Panc1 (cell line): ENCODE results near the gene IL22RA1.

Experiments
- POLR2AphosphoS5 ChIP-seq: IDR thresholded peaks from 2 replicates; pipeline ENCODE4 v1.6.1; 2012; ENCODE audit warnings: mild to moderate bottlenecking, low read depth, low read length, moderate library complexity
- TCF7L2 ChIP-seq: IDR thresholded peaks from 2 replicates; pipeline ENCODE4 v1.6.1; 2011; ENCODE audit warnings: mild to moderate bottlenecking, low read depth, low read length, inconsistent platforms
- TF ChIP-seq, protein P1 (sequence below), 2 experiments: IDR thresholded peaks; 2 replicates each; pipeline ENCODE4 v1.6.1; 2011 to 2012; ENCODE audit warnings: low read depth in 2 of 2, control low read depth in 1 of 2, low read length in 1 of 2, mild to moderate bottlenecking in 1 of 2, moderate library complexity in 1 of 2; ENCODE audit not compliant: insufficient read depth in 1 of 2
- TF ChIP-seq, protein P2 (sequence below): fragments of 450-650 bp; IDR thresholded peaks from 2 replicates; pipeline ENCODE4 v1.5.1; 2017; ENCODE audit warnings: mild to moderate bottlenecking

DNA sequence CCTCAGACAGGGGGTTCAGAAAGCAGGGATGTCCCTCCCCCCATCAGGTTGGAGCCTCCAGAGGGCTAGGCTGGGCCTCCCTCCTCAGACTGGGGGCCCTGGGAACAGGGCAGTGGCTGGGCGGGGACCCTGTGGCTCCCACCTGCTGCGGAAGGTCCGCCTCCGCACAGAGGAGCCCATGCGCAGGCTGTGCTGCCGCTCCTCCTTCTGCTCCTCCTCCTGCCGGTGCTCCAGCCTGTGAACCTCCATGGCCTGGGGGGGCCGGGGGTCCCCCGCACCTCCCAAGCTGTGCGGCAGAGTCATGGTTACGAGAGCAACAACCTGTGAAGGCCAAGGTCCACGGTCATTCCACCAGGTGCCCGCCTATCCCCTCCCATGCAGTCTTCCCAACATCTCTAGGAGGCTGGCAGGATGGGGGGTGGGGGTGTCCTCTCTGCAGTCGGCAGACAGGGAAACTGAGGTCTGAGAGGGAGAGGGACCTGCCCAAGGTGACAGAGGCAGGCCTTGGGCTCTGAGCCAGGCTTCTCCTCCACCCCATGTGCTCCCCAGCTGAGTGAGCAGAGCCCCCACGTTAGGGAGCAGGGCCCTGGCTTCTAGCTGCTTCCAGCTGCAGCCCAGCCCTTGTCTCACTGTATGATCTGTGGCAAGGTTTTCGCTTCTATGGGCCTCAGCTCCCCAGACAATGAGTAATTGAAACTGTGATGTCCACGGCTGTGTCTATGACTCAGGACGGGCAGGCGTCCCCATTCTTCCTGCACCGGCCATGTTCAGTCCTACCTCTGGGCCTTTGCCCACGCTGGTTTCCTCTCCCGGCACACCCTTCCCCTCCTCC is 34.4 kb downstream of the IL22RA1 start:
- TF ChIP-seq, protein P1, sequence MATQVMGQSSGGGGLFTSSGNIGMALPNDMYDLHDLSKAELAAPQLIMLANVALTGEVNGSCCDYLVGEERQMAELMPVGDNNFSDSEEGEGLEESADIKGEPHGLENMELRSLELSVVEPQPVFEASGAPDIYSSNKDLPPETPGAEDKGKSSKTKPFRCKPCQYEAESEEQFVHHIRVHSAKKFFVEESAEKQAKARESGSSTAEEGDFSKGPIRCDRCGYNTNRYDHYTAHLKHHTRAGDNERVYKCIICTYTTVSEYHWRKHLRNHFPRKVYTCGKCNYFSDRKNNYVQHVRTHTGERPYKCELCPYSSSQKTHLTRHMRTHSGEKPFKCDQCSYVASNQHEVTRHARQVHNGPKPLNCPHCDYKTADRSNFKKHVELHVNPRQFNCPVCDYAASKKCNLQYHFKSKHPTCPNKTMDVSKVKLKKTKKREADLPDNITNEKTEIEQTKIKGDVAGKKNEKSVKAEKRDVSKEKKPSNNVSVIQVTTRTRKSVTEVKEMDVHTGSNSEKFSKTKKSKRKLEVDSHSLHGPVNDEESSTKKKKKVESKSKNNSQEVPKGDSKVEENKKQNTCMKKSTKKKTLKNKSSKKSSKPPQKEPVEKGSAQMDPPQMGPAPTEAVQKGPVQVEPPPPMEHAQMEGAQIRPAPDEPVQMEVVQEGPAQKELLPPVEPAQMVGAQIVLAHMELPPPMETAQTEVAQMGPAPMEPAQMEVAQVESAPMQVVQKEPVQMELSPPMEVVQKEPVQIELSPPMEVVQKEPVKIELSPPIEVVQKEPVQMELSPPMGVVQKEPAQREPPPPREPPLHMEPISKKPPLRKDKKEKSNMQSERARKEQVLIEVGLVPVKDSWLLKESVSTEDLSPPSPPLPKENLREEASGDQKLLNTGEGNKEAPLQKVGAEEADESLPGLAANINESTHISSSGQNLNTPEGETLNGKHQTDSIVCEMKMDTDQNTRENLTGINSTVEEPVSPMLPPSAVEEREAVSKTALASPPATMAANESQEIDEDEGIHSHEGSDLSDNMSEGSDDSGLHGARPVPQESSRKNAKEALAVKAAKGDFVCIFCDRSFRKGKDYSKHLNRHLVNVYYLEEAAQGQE (IDR thresholded peaks at IDR 0.05; ENCODE audit: insufficient read depth in 1 of 2, low read depth in 2 of 2, low read length in 1 of 2), result no peak
- TF ChIP-seq, protein P2, sequence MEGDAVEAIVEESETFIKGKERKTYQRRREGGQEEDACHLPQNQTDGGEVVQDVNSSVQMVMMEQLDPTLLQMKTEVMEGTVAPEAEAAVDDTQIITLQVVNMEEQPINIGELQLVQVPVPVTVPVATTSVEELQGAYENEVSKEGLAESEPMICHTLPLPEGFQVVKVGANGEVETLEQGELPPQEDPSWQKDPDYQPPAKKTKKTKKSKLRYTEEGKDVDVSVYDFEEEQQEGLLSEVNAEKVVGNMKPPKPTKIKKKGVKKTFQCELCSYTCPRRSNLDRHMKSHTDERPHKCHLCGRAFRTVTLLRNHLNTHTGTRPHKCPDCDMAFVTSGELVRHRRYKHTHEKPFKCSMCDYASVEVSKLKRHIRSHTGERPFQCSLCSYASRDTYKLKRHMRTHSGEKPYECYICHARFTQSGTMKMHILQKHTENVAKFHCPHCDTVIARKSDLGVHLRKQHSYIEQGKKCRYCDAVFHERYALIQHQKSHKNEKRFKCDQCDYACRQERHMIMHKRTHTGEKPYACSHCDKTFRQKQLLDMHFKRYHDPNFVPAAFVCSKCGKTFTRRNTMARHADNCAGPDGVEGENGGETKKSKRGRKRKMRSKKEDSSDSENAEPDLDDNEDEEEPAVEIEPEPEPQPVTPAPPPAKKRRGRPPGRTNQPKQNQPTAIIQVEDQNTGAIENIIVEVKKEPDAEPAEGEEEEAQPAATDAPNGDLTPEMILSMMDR, result no peak
- no peak for TF ChIP-seq TCF7L2
- TF ChIP-seq POLR2AphosphoS5, result no peak
